ENCODE data around the gene AIM2.

AIM2 gene

DNA sequence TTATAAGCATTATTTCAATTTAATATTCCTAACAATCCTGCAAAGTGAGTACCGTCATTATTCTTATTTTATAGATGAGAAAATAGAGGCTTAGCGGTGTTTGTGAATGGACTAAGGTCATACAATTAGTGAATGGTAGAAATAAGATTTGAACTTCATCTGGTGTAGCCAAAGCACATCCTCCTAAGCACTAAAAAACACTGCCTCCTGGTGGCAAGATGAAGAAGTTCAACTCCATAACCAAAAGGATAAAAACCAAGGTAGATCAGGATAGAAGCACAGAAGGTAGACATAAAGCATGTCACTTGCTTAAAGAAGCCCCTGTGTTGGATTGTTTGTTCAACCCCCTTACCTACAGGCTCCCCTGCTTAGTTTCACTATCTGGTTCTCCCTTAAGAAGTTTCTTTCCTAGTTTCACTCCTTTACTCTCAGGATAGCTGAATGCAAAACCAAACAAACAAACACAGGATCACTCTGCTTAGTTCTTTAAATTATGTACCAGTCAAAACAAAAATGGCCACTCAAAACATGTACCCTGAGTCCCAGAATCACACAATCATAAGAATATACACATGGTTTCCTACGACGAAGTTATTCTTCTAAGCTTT lies 12.7 kb upstream of the AIM2 start:
- no peaks in the 10 kb centered on the region for H3K9me3 Mint-ChIP-seq
- H3K27ac Mint-ChIP-seq = no peak overlapping the region
- peaks cover 11 to 24% of the 10 kb centered on the region in 2 donors for H3K4me1 Mint-ChIP-seq
- no peaks in the 10 kb centered on the region for H3K36me3 Mint-ChIP-seq
- no peaks in the 10 kb centered on the region for H3K27me3 Mint-ChIP-seq
- no peak overlapping the region for H3K4me3 Mint-ChIP-seq
- DNase-seq (no peak), ATAC-seq (replicated peaks) (no peak)

DNA sequence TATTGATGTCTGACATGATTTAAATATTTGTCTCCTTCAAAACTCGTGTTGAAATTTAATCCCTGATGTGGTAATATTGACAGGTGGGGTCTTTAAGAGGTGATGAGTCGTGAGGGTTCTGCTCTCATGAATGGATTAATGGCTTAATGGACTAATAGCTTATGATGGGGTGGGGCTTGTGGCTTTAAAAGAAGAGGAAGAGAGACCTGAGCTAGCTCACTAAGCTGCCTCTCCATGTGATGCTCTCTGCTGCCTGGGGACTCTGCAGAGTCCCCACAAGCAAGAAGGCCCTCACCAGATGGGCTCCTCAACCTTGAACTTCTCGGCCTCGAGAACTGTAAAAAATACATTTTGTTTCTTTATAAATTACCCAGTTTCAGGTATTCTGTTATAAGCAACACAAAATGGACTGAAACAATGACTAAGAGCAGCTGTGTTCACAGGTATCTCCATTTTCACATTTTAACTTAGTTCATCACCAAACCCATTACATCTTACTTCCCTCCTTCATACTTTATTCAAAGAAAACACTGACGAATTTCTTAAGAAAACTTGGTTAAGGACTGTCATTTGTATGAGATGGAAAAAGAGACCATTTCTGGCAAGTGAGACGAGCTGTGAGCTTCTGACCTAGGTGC lies 12.1 kb upstream of the AIM2 start:
- Mint-ChIP-seq H3K9me3 (no peaks in the 10 kb centered on the region), H3K36me3 (no peaks in the 10 kb centered on the region), H3K4me1 (peaks cover 11 to 24% of the 10 kb centered on the region in 2 donors), H3K27ac (no peak overlapping the region), H3K4me3 (no peak overlapping the region), H3K27me3 (no peaks in the 10 kb centered on the region)
- ATAC-seq (replicated peaks) (peak; percentile 75 to 87), DNase-seq (no peak)

- H3K4me3 Mint-ChIP-seq = no peak overlapping the region
- DNase-seq (no peak), ATAC-seq (replicated peaks) (no peak)
- no peaks in the 10 kb centered on the region for H3K9me3 Mint-ChIP-seq
- H3K4me1 Mint-ChIP-seq = peaks cover 11 to 24% of the 10 kb centered on the region in 2 donors
- no peaks in the 10 kb centered on the region for H3K27me3 Mint-ChIP-seq
- H3K27ac Mint-ChIP-seq = no peak overlapping the region
- no peaks in the 10 kb centered on the region for H3K36me3 Mint-ChIP-seq
Measured at GRCh38 chr1:159088050-159088449, 11.5 kb upstream of the AIM2 start.

- Mint-ChIP-seq H3K36me3 (no peaks in the 10 kb centered on the region), H3K9me3 (no peaks in the 10 kb centered on the region), H3K27ac (no peak overlapping the region), H3K4me3 (no peak overlapping the region), H3K27me3 (no peaks in the 10 kb centered on the region), H3K4me1 (peaks cover 9 to 21% of the 10 kb centered on the region in 2 donors)
- DNase-seq = no peak
- ATAC-seq (replicated peaks) = no peak
Measured at GRCh38 chr1:159084867-159085266, 8.3 kb upstream of the AIM2 start.

- Mint-ChIP-seq H3K9me3 (no peaks in the 10 kb centered on the region), H3K27me3 (no peaks in the 10 kb centered on the region), H3K4me1 (peaks cover 6 to 14% of the 10 kb centered on the region in 2 donors), H3K4me3 (no peak overlapping the region), H3K27ac (no peak overlapping the region), H3K36me3 (no peaks in the 10 kb centered on the region)
- DNase-seq = no peak
- no peak for ATAC-seq (replicated peaks)
Measured at GRCh38 chr1:159084152-159084551, 7.6 kb upstream of the AIM2 start.

DNA sequence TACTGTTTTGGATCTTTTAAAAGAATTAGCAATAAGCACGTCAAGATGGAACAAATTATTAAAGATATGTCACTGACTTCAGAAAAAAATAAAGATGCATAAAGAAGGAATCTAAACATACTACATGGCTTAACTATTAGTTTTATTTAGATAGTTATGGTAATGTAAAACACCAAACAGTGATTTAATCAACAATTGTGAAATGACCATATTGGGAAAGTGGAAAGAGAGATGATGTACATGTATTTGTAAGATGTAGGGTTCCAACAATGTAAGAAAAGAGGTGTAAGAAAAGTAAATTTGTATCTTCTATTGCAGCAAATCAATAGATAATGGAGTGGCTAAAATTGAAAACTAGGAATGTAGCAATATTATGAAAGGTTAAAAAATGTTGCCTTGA lies 6.4 kb upstream of the AIM2 start:
- Mint-ChIP-seq H3K4me3 (no peak overlapping the region), H3K27ac (no peak overlapping the region), H3K4me1 (peaks cover 2 to 4% of the 10 kb centered on the region in 2 donors), H3K27me3 (no peaks in the 10 kb centered on the region), H3K9me3 (no peaks in the 10 kb centered on the region), H3K36me3 (no peaks in the 10 kb centered on the region)
- no peak for ATAC-seq (replicated peaks)
- DNase-seq = no peak

DNA sequence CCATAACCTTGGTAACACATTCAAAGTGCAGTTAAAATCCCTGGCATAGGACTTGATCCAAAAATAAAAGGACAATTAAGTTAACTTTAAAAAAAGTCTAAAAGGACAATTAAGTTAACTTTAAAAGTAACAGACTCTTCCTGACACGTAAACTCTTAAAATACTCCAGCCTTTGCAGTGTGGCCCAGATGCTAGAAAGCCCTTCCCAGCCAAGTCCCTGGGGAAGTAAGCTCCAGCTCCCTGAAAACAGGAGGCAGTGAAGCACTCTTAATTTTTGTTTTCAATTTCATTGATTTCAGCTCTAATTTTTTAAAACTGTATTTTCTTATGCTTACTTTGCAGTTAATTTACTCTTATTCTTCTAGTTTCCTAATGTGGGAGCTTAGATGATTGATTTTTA lies 5.1 kb upstream of the AIM2 start:
- no peak for ATAC-seq (replicated peaks)
- no peak overlapping the region for H3K4me3 Mint-ChIP-seq
- H3K27ac Mint-ChIP-seq = no peak overlapping the region
- H3K4me1 Mint-ChIP-seq = peaks cover 6 to 11% of the 10 kb centered on the region in 2 donors
- no peaks in the 10 kb centered on the region for H3K9me3 Mint-ChIP-seq
- H3K36me3 Mint-ChIP-seq = no peaks in the 10 kb centered on the region
- no peak for DNase-seq
- H3K27me3 Mint-ChIP-seq = no peaks in the 10 kb centered on the region

DNA sequence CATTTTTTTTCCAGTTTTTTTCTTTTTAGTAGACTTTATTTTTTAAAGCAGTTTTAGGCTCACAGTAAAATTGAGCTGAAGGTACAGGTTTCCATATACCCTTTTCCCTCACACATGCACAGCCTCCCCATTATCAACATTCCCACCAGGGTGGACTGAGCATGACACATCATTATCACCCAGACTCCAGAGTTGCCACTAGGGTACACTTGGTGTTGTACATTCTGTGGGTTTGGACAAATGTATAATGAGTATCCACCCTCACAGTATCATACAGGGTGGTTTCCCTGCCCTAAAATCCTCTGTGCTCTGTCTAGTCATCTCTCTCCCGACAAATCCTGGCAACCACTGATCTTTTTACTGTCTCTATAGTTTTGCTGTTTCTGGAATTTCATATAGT lies 3.0 kb upstream of the AIM2 start:
- ATAC-seq (replicated peaks) = no peak
- no peaks in the 10 kb centered on the region for H3K36me3 Mint-ChIP-seq
- no peak for DNase-seq
- no peak overlapping the region for H3K4me3 Mint-ChIP-seq
- no peaks in the 10 kb centered on the region for H3K9me3 Mint-ChIP-seq
- H3K27me3 Mint-ChIP-seq = no peaks in the 10 kb centered on the region
- H3K4me1 Mint-ChIP-seq = peaks cover 9 to 12% of the 10 kb centered on the region in 2 donors
- no peak overlapping the region for H3K27ac Mint-ChIP-seq

DNA sequence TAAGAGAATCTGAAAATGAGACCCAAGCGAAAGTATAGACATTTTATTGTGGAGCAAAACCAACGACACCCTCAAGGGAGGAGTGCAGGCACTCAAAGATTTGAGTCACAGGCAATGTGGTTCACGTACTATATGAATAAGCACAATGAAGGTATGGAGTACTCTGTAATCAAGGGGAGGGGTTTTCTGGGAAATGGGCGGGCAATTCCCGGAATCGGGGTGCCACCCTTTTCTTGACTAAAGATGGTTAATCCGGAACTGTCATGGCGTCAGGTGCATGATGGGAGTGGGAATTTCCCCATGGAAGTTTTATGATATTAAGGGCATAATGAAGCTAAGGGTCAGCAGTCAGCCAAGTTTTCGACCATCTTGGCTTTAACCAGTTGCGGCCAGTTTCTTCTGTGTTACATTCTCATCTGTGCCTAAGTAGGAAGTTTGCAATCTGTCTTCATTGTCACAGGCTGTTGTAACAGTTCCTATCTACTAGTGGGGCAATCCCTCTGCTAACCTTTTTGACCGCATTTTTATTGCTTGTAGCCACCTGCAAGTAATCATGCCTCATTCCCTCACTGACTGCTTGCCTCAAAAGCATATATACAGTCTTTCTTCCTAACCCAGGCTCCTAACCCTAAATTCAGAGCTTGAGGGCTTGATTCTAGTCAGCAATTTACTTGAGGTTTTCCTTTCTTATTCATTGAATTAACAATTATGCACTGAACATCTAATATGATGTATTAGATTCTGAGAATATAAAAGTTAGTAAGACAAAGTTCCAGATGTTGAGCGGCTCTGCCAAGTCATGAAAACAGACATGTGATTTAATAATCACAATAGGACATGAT lies 775 bp upstream of the AIM2 start:
- H3K36me3 Mint-ChIP-seq = no peaks in the 10 kb centered on the region
- no peaks in the 10 kb centered on the region for H3K27me3 Mint-ChIP-seq
- H3K4me3 Mint-ChIP-seq = peak overlapping the region; percentile 64 to 68
- no peaks in the 10 kb centered on the region for H3K9me3 Mint-ChIP-seq
- peaks cover 11 to 12% of the 10 kb centered on the region in 2 donors for H3K4me1 Mint-ChIP-seq
- H3K27ac Mint-ChIP-seq = peak overlapping the region; percentile 87
- ATAC-seq (replicated peaks) = peak; percentile 87 to 88
- peak; percentile 75 for DNase-seq

- peaks cover 0 to 4% of the 10 kb centered on the region in 2 donors for H3K36me3 Mint-ChIP-seq
- DNase-seq (no peak), ATAC-seq (replicated peaks) (no peak)
- peaks cover 28 to 47% of the 10 kb centered on the region in 2 donors for H3K4me1 Mint-ChIP-seq
- no peaks in the 10 kb centered on the region for H3K9me3 Mint-ChIP-seq
- H3K4me3 Mint-ChIP-seq = no peak overlapping the region
- H3K27ac Mint-ChIP-seq = peak overlapping the region; percentile 86
- no peaks in the 10 kb centered on the region for H3K27me3 Mint-ChIP-seq
Measured at GRCh38 chr1:159071970-159072582, 4.5 kb downstream of the AIM2 start.

GRCh38 chr1:159068886-159069285 lies 7.7 kb downstream of the AIM2 start:
- Mint-ChIP-seq H3K27ac (no peak overlapping the region), H3K4me1 (peaks cover 33 to 64% of the 10 kb centered on the region in 2 donors)

DNA sequence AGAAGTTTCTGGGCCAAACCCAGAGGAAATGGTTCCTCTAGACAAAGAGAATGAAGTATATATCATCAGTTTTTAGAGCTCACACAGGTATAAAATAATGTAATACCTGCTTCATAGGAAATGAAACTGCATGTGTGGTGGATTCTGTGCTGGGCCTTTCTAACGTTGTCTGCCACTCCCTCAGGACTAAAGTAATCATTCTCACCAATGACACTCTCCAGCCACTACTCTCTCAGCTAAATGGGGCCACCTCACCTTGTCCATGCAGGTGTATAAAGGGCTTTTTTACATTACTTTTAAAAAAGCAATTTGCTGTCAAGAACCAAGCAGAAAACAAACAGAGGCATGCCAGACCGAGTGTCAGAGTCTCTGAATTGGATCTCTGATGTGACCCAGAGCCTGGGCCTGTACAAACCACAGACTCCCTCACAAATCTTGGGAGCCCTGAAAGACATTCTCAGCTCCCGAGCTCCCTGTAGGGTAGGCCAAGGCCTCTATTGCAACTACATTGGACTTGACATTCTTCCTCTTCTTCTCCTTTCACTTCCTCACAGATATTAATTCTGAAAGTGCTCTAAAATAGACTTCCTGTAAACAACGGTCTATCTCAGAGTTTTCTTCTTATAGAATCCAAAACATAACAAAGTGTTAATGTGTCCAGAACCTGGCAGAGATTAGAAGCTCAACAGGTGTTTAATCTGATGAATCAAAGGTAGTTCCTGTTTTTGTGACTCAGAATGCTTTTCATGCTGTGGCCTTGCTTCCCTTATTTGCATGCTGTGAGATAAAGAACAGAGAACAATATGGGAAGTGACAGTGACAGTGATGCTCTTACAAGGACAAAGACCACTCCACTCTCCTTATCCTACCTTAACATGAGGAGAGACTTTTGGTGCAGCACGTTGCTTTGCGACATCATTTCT lies 8.6 kb downstream of the AIM2 start:
- Mint-ChIP-seq H3K4me1 (peaks cover 33 to 72% of the 10 kb centered on the region in 2 donors), H3K27ac (peak overlapping the region; percentile 93), H3K9me3 (no peaks in the 10 kb centered on the region), H3K27me3 (no peaks in the 10 kb centered on the region), H3K36me3 (peaks cover 6 to 18% of the 10 kb centered on the region in 2 donors), H3K4me3 (peak overlapping the region; percentile 15 to 42)
- ATAC-seq (replicated peaks) = peak; percentile 89 to 90
- DNase-seq = peak; percentile 43

More at GRCh38 chr1:159068886-159069285, 7.7 kb downstream of the AIM2 start:
- DNase-seq (no peak), ATAC-seq (replicated peaks) (no peak)
- peaks cover 3 to 10% of the 10 kb centered on the region in 2 donors for H3K36me3 Mint-ChIP-seq
- H3K4me3 Mint-ChIP-seq = no peak overlapping the region
- no peaks in the 10 kb centered on the region for H3K9me3 Mint-ChIP-seq
- no peaks in the 10 kb centered on the region for H3K27me3 Mint-ChIP-seq

GRCh38 chr1:159066108-159066507 lies 10.5 kb downstream of the AIM2 start:
- Mint-ChIP-seq H3K27me3 (no peaks in the 10 kb centered on the region), H3K9me3 (peaks cover 0 to 2% of the 10 kb centered on the region in 2 donors), H3K36me3 (peaks cover 9 to 22% of the 10 kb centered on the region in 2 donors), H3K4me1 (peaks cover 33 to 70% of the 10 kb centered on the region in 2 donors), H3K27ac (peak overlapping the region; percentile 42), H3K4me3 (peak overlapping the region in 1 of 2 donors; percentile 12)
- ATAC-seq (replicated peaks) (no peak), DNase-seq (no peak)
